Mucosa of rectum (tissue), 2 donors: ENCODE data around the gene ASB16.

Experiments
- H3K27ac ChIP-seq, 2 donors: one replicate each; pipeline ENCODE4 v1.7.0; 2013; ENCODE audit warnings: inconsistent platforms in 2 of 2, low read depth in 2 of 2, low read length in 2 of 2
- H3K27me3 ChIP-seq, 2 donors: one replicate each; pipeline ENCODE4 v1.7.0; 2013; ENCODE audit warnings: low read length in 2 of 2; ENCODE audit not compliant: control insufficient read depth in 2 of 2, insufficient read depth in 2 of 2
- H3K36me3 ChIP-seq, 2 donors: one replicate each; pipeline ENCODE4 v1.7.0; 2013; ENCODE audit warnings: low read length in 2 of 2; ENCODE audit not compliant: control insufficient read depth in 2 of 2, insufficient read depth in 2 of 2
- H3K4me1 ChIP-seq, 2 donors: one replicate each; pipeline ENCODE4 v1.7.0; 2013; ENCODE audit warnings: low read length in 2 of 2, mild to moderate bottlenecking in 1 of 2; ENCODE audit not compliant: control insufficient read depth in 2 of 2, insufficient read depth in 2 of 2
- H3K4me3 ChIP-seq, 2 donors: one replicate each; pipeline ENCODE4 v1.7.0; 2013; ENCODE audit warnings: low read length in 2 of 2
- H3K9ac ChIP-seq, 2 donors: one replicate each; pipeline ENCODE4 v1.7.0; 2013; ENCODE audit warnings: low read length in 2 of 2, low read depth in 1 of 2, mild to moderate bottlenecking in 1 of 2
- H3K9me3 ChIP-seq, 2 donors: one replicate each; pipeline ENCODE4 v1.7.0; 2013; ENCODE audit warnings: low read length in 2 of 2; ENCODE audit not compliant: control insufficient read depth in 2 of 2
- donor health status: healthy.
- donor health status: Normal muscosa, but diverticular disease.

The ASB16 gene

GRCh38 chr17:44217738-44218343 lies 47.3 kb downstream of the ASB16 start:
- H3K4me1 ChIP-seq, result peaks cover 22 to 32% of the 10 kb centered on the region in 2 donors
- peaks cover 38 to 39% of the 10 kb centered on the region in 2 donors for H3K36me3 ChIP-seq
- H3K9me3 ChIP-seq, result no peaks in the 10 kb centered on the region
- H3K27me3 ChIP-seq, result no peaks in the 10 kb centered on the region
- H3K9ac ChIP-seq, result peak overlapping the region; percentile 72 to 77
- H3K27ac ChIP-seq, result peak overlapping the region; percentile 96 to 97
- peak overlapping the region; percentile 50 to 76 for H3K4me3 ChIP-seq

- peak overlapping the region; percentile 96 to 97 for H3K27ac ChIP-seq
- no peaks in the 10 kb centered on the region for H3K27me3 ChIP-seq
- no peaks in the 10 kb centered on the region for H3K9me3 ChIP-seq
- H3K36me3 ChIP-seq, result peaks cover 34 to 36% of the 10 kb centered on the region in 2 donors
- H3K4me3 ChIP-seq, result peak overlapping the region; percentile 76 to 78
- H3K9ac ChIP-seq, result peak overlapping the region; percentile 77 to 94
- peaks cover 28 to 39% of the 10 kb centered on the region in 2 donors for H3K4me1 ChIP-seq
Measured at GRCh38 chr17:44218344-44219107, 48.0 kb downstream of the ASB16 start.

- H3K27me3 ChIP-seq, result no peaks in the 10 kb centered on the region
- peak overlapping the region; percentile 96 to 97 for H3K27ac ChIP-seq
- peak overlapping the region; percentile 69 to 78 for H3K4me3 ChIP-seq
- H3K4me1 ChIP-seq, result peaks cover 32 to 44% of the 10 kb centered on the region in 2 donors
- peaks cover 31 to 32% of the 10 kb centered on the region in 2 donors for H3K36me3 ChIP-seq
- no peaks in the 10 kb centered on the region for H3K9me3 ChIP-seq
- peak overlapping the region; percentile 75 to 94 for H3K9ac ChIP-seq
Measured at GRCh38 chr17:44219108-44219615, 48.7 kb downstream of the ASB16 start.

- Histone ChIP-seq H3K9me3 (no peaks in the 10 kb centered on the region), H3K36me3 (peaks cover 25 to 26% of the 10 kb centered on the region in 2 donors), H3K4me3 (peak within 1 kb of the TSS; percentile 78 to 81), H3K4me1 (peaks cover 32 to 44% of the 10 kb centered on the region in 2 donors), H3K9ac (peak within 1 kb of the TSS; percentile 86 to 95), H3K27ac (peak within 1 kb of the TSS; percentile 96 to 97), H3K27me3 (no peaks in the 10 kb centered on the region)
Measured at GRCh38 chr17:44219616-44220212, 49.2 kb downstream of the ASB16 start, which contains the start of gene UBTF. Gene UBTF, minus strand, starts transcription at chr17:44219675. Its CDS starts 1,446 bp downstream, at chr17:44218229.

- H3K9me3 ChIP-seq, result no peaks in the 10 kb centered on the region
- peaks cover 18 to 19% of the 10 kb centered on the region in 2 donors for H3K36me3 ChIP-seq
- peaks cover 32 to 41% of the 10 kb centered on the region in 2 donors for H3K4me1 ChIP-seq
- H3K9ac ChIP-seq, result peak overlapping the region; percentile 86 to 95
- H3K27me3 ChIP-seq, result no peaks in the 10 kb centered on the region
- peak overlapping the region; percentile 78 to 84 for H3K4me3 ChIP-seq
- peak overlapping the region; percentile 96 to 97 for H3K27ac ChIP-seq
Measured at GRCh38 chr17:44220213-44221083, 49.9 kb downstream of the ASB16 start.

- Histone ChIP-seq H3K9ac (peak overlapping the region; percentile 79 to 95), H3K4me3 (peak overlapping the region; percentile 78 to 84), H3K27me3 (no peaks in the 10 kb centered on the region), H3K27ac (peak overlapping the region; percentile 96 to 97), H3K9me3 (no peaks in the 10 kb centered on the region), H3K36me3 (peaks cover 10 to 11% of the 10 kb centered on the region in 2 donors), H3K4me1 (peaks cover 32 to 37% of the 10 kb centered on the region in 2 donors)
Measured at GRCh38 chr17:44221084-44221861, 50.8 kb downstream of the ASB16 start.

GRCh38 chr17:44221862-44222111 lies 51.3 kb downstream of the ASB16 start:
- Histone ChIP-seq H3K9me3 (no peaks in the 10 kb centered on the region), H3K27me3 (no peaks in the 10 kb centered on the region), H3K27ac (peak overlapping the region; percentile 96 to 97), H3K4me1 (peaks cover 32% of the 10 kb centered on the region in 2 donors), H3K36me3 (peaks cover 4 to 5% of the 10 kb centered on the region in 2 donors), H3K9ac (peak overlapping the region; percentile 79 to 95), H3K4me3 (peak overlapping the region; percentile 78 to 84)

- H3K9ac ChIP-seq, result peak overlapping the region; percentile 79 to 95
- no peaks in the 10 kb centered on the region for H3K27me3 ChIP-seq
- H3K36me3 ChIP-seq, result peaks cover 0 to 2% of the 10 kb centered on the region in 2 donors
- peak overlapping the region; percentile 78 to 84 for H3K4me3 ChIP-seq
- H3K27ac ChIP-seq, result peak overlapping the region; percentile 96 to 97
- H3K9me3 ChIP-seq, result no peaks in the 10 kb centered on the region
- H3K4me1 ChIP-seq, result peaks cover 27 to 28% of the 10 kb centered on the region in 2 donors
Measured at GRCh38 chr17:44222112-44222869, 51.8 kb downstream of the ASB16 start.
